NCI-H82 (cell line): ENCODE measurements around the gene IGSF3.
A peak's percentile ranks its signal among the peaks of the same experiment; 100 is the strongest.
"Not testable (repeated sequence)": the region's sequence is repeated elsewhere in the genome, so short reads cannot be mapped to it uniquely, and the experiment has no call there.

Experiments used
- DNase-seq: peaks from one replicate; lab custom pipeline; 2025; lab: John Stamatoyannopoulos, UW

The IGSF3 gene

GRCh38 chr1:116661633-116662032 lies 5.9 kb downstream of the IGSF3 start:
- no peak for DNase-seq

- not testable (repeated sequence) for DNase-seq
Measured at GRCh38 chr1:116658645-116659044, 8.9 kb downstream of the IGSF3 start.

GRCh38 chr1:116657836-116658235 lies 9.7 kb downstream of the IGSF3 start:
- DNase-seq, result not testable (repeated sequence)

GRCh38 chr1:116654351-116654750 lies 13.2 kb downstream of the IGSF3 start:
- no peak for DNase-seq

GRCh38 chr1:116652598-116652997 lies 14.9 kb downstream of the IGSF3 start:
- DNase-seq, result not testable (repeated sequence)

- not testable (repeated sequence) for DNase-seq
Measured at GRCh38 chr1:116650781-116651180, 16.8 kb downstream of the IGSF3 start.

GRCh38 chr1:116649041-116649440 lies 18.5 kb downstream of the IGSF3 start:
- not testable (repeated sequence) for DNase-seq

GRCh38 chr1:116648325-116648724 lies 19.2 kb downstream of the IGSF3 start:
- DNase-seq, result not testable (repeated sequence)

- not testable (repeated sequence) for DNase-seq
Measured at GRCh38 chr1:116647186-116647585, 20.3 kb downstream of the IGSF3 start.

- DNase-seq, result not testable (repeated sequence)
Measured at GRCh38 chr1:116646673-116647170, 20.8 kb downstream of the IGSF3 start.

GRCh38 chr1:116645802-116646672 lies 21.5 kb downstream of the IGSF3 start:
- not testable (repeated sequence) for DNase-seq

- DNase-seq, result not testable (repeated sequence)
Measured at GRCh38 chr1:116644993-116645392, 22.5 kb downstream of the IGSF3 start.

GRCh38 chr1:116644096-116644495 lies 23.4 kb downstream of the IGSF3 start:
- DNase-seq, result not testable (repeated sequence)

GRCh38 chr1:116643281-116643751 lies 24.2 kb downstream of the IGSF3 start:
- not testable (repeated sequence) for DNase-seq

- peak; percentile 48 for DNase-seq
Measured at GRCh38 chr1:116642311-116643280, 24.9 kb downstream of the IGSF3 start.

GRCh38 chr1:116637583-116637982 lies 29.9 kb downstream of the IGSF3 start:
- DNase-seq, result not testable (repeated sequence)

- not testable (repeated sequence) for DNase-seq
Measured at GRCh38 chr1:116636584-116636983, 30.9 kb downstream of the IGSF3 start.

GRCh38 chr1:116634386-116634785 lies 33.1 kb downstream of the IGSF3 start:
- not testable (repeated sequence) for DNase-seq

GRCh38 chr1:116631996-116632925 lies 35.3 kb downstream of the IGSF3 start:
- DNase-seq, result not testable (repeated sequence)

GRCh38 chr1:116631554-116631953 lies 36.0 kb downstream of the IGSF3 start:
- not testable (repeated sequence) for DNase-seq

GRCh38 chr1:116630057-116630456 lies 37.5 kb downstream of the IGSF3 start:
- not testable (repeated sequence) for DNase-seq
